NCI-H146 (cell line): ENCODE results near the gene TENM3.

Experiments used
- DNase-seq: peaks from one replicate; lab custom pipeline; 2025; lab: John Stamatoyannopoulos, UW

TENM3 gene

DNA sequence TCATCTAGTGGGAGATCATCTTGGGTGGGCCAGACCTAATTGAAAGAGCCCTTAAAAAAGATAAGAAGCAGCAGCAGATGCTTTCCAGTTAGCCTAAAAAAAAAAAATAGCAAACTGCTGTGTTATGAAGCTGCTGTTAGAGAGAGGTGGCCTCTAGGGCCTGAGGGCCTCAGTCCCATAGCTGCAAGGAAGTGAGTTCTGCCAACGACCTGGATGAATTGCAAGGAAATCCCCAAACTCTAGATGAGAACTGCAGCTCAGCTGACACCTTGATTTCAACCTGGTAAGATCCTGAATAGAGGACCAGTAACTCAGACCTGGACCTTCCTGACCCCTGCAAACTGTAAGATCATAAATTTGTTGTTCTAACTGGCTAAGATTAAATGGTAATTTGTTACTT lies 275.2 kb downstream of the TENM3 start:
- no peak for DNase-seq

DNA sequence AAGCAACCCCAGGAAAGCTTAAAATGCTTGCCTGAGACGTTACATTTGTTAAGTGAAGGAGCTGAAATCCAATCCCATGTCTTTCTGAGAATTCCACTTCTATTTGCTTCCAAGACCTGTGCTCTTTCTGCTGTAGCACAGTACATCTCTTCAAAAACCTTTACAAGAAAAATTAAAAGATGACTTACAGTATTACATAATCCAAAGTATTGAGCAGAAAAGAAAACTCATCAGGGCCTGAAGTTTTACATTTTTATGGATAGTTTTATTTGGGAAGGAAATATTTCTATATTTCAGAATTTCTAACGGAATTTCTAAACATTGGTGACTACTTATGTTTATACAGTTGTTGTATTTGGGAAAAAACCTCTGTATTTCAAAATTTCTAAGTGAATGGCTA lies 276.3 kb downstream of the TENM3 start:
- no peak for DNase-seq

DNA sequence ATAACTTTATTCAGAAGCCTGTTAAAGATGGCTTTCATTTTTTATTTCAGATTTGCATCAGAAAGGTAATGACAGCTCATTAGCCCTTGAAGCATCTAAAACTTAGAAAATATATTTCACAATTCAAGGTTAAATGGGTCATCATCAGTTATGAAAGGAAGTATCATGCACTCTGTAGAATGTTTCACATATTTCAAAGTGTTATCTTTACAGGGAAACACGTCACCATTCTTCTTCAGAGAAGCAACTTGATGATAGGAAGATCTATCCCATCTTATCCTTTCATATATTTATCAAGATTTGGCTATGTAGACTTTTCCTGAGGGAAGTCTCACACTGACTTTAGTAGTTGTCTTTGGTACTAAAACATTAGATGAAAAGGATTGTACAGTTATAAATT lies 277.8 kb downstream of the TENM3 start:
- DNase-seq, result no peak

- no peak for DNase-seq
Measured at GRCh38 chr4:182528819-182529218, 285.6 kb downstream of the TENM3 start.

DNA sequence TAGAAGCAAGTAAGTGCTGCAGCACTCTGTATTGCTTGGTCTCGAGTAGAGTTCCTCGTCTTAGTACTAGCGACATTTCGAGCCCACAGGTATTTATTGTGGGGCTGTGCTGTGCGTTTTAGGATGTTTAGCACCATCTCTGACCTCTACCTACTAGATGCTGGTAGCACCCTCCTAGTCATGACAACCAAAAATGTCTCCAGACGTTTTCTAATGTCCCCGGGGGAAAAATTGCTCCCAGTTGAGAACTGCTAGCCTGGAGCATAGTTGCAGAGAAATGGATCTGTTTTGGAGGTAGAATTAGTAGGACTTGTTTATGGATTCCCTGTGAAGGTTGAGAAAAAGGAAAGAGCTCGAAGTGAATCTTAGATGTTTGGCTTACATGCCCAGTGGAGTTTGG lies 287.2 kb downstream of the TENM3 start:
- no peak for DNase-seq

DNA sequence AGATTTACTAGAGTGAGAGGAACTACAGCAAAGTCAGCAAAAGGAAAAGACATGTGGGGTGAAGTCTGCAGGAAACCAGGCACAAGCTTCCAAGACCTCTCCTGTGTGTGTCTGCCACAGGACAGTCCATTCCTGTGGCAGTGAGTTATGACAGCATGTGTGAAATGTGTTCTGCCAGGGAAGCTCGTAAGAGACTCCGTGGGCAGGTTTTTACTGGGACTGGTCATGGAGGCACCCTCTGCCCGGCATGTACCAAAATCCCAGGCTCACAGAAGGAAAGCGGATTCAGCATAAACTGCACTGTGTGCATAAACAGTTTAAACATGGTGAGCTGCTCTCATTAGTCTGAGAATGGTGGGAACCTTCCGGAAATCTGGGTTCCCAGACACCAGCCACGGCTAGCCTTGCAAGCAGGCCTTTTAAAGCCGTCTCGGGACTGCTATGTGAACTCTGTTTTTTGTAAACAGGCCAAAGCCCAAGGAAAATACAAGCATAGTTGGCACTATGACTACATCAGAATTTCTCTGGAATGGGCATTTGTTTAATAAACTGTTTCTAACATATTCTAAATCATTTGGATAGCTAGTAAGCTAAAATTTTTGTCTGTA lies 288.5 kb downstream of the TENM3 start:
- DNase-seq, result no peak

- DNase-seq, result no peak
Measured at GRCh38 chr4:182532441-182532840, 289.2 kb downstream of the TENM3 start.

DNA sequence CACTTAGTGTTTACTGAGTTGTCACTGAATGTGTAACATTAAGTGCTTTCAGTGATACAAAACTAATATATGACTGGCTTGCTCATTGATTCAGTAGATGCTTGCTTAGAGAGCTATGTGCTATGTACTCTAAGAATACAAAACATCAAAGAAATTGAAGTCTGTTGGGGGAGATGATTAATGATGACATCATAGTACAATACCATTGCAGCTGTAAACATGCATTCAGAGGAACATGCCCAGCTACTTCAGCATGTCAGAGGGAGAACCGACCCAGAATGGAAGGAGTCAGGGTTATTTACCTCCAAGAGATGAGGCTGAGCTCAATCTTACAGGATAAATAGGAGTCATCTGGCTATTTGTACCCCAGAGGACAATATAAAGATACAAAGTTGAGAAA lies 290.8 kb downstream of the TENM3 start:
- no peak for DNase-seq

GRCh38 chr4:182536221-182536811 lies 293.1 kb downstream of the TENM3 start:
- DNase-seq, result no peak

GRCh38 chr4:182537031-182537795 lies 294.0 kb downstream of the TENM3 start:
- DNase-seq, result no peak

GRCh38 chr4:182538031-182538430 lies 294.8 kb downstream of the TENM3 start:
- no peak for DNase-seq

DNA sequence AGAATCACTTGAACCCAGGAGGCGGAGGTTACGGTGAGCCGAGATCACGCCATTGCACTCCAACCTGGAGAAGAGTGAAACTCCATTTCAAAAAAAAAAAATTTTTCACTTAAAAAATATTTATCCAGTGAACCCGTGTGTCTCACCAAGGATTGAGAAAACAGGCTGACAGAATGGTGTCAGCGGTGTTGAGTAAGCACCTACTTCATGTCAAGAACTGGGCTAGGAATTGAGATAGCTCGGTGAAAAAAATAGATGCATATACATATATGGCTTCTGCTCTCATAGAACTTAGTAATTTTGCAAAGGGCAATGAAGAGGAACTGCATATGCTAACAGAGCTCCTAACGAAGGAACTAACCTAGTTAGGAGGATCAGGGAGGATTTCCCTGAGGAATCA lies 297.3 kb downstream of the TENM3 start:
- DNase-seq, result no peak

DNA sequence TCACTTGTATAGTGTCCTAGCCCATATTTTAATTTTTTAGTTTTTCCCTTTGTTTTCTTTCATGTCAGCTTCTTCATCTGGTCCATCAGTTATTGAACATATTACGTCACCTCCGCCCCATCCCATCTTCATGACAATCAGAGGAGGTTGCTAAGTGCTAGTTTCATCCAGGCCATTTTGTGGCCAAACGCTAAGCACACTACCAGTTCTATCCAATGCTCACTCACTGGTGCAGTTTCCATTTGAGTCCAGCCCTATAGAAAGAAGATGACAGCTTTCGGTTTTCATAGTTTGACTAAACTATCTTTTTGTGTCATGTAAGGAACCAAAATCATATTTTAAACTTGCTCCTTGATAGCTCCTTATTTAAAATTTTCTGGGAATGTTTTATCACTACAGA lies 304.2 kb downstream of the TENM3 start:
- no peak for DNase-seq

DNA sequence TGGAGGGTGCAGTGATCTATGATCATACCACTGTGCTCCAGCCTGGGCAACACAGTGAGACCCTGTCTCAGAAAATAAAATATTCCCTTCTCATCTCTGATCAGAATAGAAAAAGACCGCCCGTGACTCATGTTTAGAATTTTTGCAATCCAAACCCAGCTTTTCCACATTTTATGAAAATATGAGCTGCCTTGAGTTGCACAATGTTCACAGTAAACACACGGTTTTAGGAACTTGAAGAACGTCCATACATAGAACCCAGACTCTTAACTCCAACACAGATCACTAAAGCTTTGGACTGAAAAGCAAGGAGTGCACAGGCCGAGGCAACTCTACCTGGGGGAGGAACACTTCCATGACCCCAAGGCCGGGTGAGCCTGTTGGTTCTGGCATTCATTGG lies 305.0 kb downstream of the TENM3 start:
- DNase-seq, result no peak

DNA sequence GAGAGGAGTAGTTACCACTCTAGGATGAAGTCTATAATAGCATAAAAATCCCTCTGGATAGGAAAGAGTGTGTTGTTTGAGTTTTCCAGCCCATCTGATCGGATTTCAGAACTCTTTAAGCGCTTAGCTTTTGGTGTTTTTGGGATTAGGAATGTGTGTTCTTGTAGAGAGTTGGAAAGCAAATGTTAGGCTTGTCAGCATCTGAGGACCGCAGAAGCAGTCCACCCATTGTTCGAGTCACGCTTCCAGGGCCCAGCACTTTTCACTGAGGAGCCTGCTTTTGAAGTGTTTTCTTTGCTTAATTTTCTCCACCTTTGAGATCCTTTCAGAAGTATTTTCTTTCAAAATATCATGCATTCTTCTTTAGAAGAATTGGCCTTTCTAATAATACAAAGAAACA lies 306.2 kb downstream of the TENM3 start:
- no peak for DNase-seq

GRCh38 chr4:182552948-182553347 lies 309.7 kb downstream of the TENM3 start:
- DNase-seq, result no peak

GRCh38 chr4:182553653-182554052 lies 310.5 kb downstream of the TENM3 start:
- no peak for DNase-seq

- DNase-seq, result no peak
Measured at GRCh38 chr4:182554736-182555135, 311.5 kb downstream of the TENM3 start.

DNA sequence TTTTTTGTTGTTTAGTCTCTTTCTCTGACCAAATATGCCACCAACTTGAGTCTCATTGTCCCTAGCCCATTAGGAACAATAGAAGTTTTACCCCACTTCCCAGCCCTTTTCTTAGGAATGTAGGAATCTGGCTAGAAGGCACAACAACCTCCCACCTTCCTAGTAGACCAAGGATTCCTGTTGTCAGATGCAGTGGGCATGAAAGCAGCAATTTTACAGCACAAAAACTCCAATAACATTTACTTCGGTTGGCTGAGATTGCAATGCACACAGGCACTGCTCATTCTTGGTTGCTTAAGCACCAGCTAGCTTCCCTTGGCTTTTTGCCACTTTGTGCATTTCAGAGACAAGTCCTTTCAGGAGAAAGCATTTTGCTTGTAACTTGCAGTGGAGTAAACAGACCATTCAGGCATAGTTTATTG lies 312.8 kb downstream of the TENM3 start:
- no peak for DNase-seq

DNA sequence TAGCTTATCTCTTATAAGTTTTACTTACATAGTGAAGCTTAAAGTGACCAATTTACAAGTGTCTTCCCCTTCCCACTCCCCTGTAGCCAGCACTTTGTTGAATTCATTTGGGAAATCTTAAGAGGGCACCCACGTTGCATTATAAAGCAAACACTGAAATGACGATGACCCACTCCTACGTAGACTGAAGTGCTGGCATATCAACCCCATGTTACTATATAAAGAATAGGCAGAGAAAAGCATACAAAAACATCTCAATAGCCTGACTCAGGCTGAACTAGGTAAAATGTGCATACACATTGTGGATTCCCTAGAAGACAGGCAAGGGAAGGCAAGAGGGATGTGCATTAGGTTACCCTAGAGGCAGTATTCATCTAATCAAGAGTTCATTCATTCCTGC lies 313.4 kb downstream of the TENM3 start:
- no peak for DNase-seq

DNA sequence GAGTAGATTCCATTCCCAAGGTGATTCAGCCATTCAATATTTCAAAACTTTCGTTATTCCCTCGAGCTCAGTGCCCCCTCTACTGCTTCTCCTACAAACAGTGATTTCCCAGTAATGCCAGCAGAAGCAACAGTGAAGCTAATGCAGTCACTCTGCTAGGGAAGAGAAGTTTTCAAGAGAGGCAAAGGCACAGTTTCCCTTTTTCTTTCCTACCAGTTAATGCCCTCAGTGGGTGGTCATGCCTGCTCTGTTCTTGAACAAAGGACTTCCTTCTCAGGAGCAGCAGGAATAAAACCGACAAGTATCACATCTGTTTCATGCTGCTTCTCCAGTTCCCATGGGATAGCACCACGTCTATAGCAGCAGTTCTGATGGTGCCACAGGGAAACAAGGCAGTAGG lies 317.2 kb downstream of the TENM3 start:
- peak; percentile 81 for DNase-seq

- DNase-seq, result no peak
Measured at GRCh38 chr4:182562350-182562749, 319.1 kb downstream of the TENM3 start.

GRCh38 chr4:182564724-182565369 lies 321.6 kb downstream of the TENM3 start:
- no peak for DNase-seq
